DND-41 (cell line): ENCODE measurements around the gene NUMA1.

ENCODE experiments used
- CTCF ChIP-seq: IDR thresholded peaks from 2 replicates; pipeline ENCODE4 v1.5.1; 2012; ENCODE audit warnings: borderline replicate concordance, low read length, moderate library complexity, mild to moderate bottlenecking; ENCODE audit not compliant: poor library complexity, severe bottlenecking; ENCODE audit errors: extremely low read depth
- EZH2 ChIP-seq: IDR thresholded peaks from 3 replicates; pipeline ENCODE4 v1.6.1; 2012; ENCODE audit warnings: borderline replicate concordance, low read depth, mild to moderate bottlenecking, moderate library complexity, low read length, inconsistent platforms; ENCODE audit not compliant: severe bottlenecking

DNA sequence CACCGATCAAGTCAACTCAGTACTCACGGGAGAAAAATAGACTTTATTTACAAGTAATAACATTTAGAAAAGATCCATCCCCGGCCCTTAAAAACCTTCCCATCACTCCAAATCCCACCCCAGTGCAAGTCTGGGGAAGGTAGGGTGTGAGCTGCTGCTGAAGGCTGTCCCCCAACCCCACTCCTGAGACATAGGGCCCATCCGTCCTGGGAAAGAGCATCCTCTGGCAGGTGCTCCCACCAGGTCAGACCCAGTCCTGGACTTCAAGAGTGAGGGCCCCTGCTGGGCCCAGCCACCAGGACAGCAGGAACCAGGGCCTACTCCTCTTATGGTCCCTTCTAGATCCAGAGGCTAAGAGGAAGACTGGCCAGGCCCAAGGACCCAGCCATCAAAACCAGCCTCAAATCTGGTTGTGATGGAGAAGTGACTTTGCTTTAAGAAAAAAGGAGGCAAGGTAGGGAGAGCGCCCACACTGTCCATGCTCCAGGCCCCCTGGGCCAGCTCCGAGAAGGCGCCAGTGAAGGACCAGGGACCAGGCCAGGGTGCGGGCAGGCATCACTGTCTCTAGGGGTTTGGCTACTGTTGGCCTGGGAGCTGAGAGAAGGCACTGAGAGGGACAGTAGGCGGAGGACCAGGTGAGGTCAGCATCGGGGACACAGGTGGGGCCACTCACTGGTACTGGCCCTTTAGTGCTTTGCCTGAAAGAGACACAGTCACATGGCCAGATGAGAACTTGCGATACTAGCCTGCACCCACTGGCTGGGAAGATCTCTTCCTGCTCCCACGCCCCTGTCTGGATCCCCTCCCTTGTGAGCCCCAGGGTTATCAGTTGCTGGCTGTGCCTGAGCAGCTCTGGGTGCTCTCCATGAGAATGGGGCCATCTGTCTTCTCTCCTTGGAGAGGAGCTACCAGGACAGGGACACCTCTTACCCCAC is 77.2 kb downstream of the NUMA1 start:
- no peak for TF ChIP-seq EZH2
- TF ChIP-seq CTCF: no peak
